ACC112 (cell line): ENCODE data around the gene EBPL.

Source experiments
- H2AFZ ChIP-seq: fragments of 200-600 bp; sonication (generic); one replicate; pipeline ENCODE4 v1.6.0; 2017; ENCODE audit warnings: antibody characterized with exemption, low read length; ENCODE audit not compliant: unreplicated experiment
- H3K27ac ChIP-seq: fragments of 200-600 bp; sonication (generic); 2 replicates; pipeline ENCODE4 v1.5.1; 2014; ENCODE audit warnings: low read depth, mild to moderate bottlenecking, antibody characterized with exemption, low read length, moderate library complexity
- H3K27me3 ChIP-seq: fragments of 200-600 bp; sonication (generic); 2 replicates; pipeline ENCODE4 v1.6.1; 2014; ENCODE audit warnings: mild to moderate bottlenecking, antibody characterized with exemption, low read length, moderate library complexity, mixed read lengths; ENCODE audit not compliant: insufficient read depth
- H3K36me3 ChIP-seq: fragments of 200-600 bp; sonication (generic); 2 replicates; pipeline ENCODE4 v1.6.1; 2016; ENCODE audit warnings: mild to moderate bottlenecking, antibody characterized with exemption, low read length, moderate library complexity, mixed read lengths; ENCODE audit not compliant: insufficient read depth
- H3K4me1 ChIP-seq: fragments of 200-600 bp; sonication (generic); one replicate; pipeline ENCODE4 v1.6.1; 2016; ENCODE audit warnings: low read length, mixed read lengths; ENCODE audit not compliant: insufficient read depth, unreplicated experiment, control insufficient read depth
- H3K4me3 ChIP-seq: fragments of 200-600 bp; sonication (generic); 2 replicates; pipeline ENCODE4 v1.5.1; 2014; ENCODE audit warnings: mild to moderate bottlenecking, low read depth, low read length
- H3K79me2 ChIP-seq: fragments of 200-600 bp; sonication (generic); one replicate; pipeline ENCODE4 v1.6.0; 2016; ENCODE audit warnings: low read length; ENCODE audit not compliant: control insufficient read depth, unreplicated experiment, insufficient read depth

The EBPL gene

GRCh38 chr13:49697468-49697867 is 6.2 kb upstream of the EBPL start:
- peaks cover 10% of the 10 kb centered on the region for H3K4me1 ChIP-seq
- H3K79me2 ChIP-seq, result no peaks in the 10 kb centered on the region
- H2AFZ ChIP-seq, result no peak overlapping the region
- no peak overlapping the region for H3K27ac ChIP-seq
- H3K4me3 ChIP-seq, result no peak overlapping the region
- no peaks in the 10 kb centered on the region for H3K27me3 ChIP-seq
- peaks cover 11% of the 10 kb centered on the region; the same call in 1 of the 2 replicates for H3K36me3 ChIP-seq

GRCh38 chr13:49694446-49694845 is 3.2 kb upstream of the EBPL start:
- H2AFZ ChIP-seq, result no peak overlapping the region
- no peaks in the 10 kb centered on the region for H3K27me3 ChIP-seq
- peaks cover 14% of the 10 kb centered on the region for H3K79me2 ChIP-seq
- H3K4me3 ChIP-seq, result no peak overlapping the region
- no peak overlapping the region for H3K27ac ChIP-seq
- H3K36me3 ChIP-seq, result no peaks in the 10 kb centered on the region
- H3K4me1 ChIP-seq, result peaks cover 14% of the 10 kb centered on the region

GRCh38 chr13:49693877-49694276 is 2.6 kb upstream of the EBPL start:
- H3K27me3 ChIP-seq, result no peaks in the 10 kb centered on the region
- H2AFZ ChIP-seq, result no peak overlapping the region
- peaks cover 14% of the 10 kb centered on the region for H3K4me1 ChIP-seq
- H3K79me2 ChIP-seq, result peaks cover 20% of the 10 kb centered on the region
- no peaks in the 10 kb centered on the region for H3K36me3 ChIP-seq
- H3K27ac ChIP-seq, result no peak overlapping the region
- no peak overlapping the region for H3K4me3 ChIP-seq

- Histone ChIP-seq H2AFZ (no peak overlapping the region), H3K4me3 (no peak overlapping the region), H3K4me1 (peaks cover 14% of the 10 kb centered on the region), H3K27me3 (no peaks in the 10 kb centered on the region), H3K79me2 (peaks cover 24% of the 10 kb centered on the region), H3K27ac (peak overlapping the region; percentile 60), H3K36me3 (no peaks in the 10 kb centered on the region)
These were observed 2.0 kb upstream of the EBPL start for GRCh38 chr13:49693191-49693733.

- H3K27ac ChIP-seq, result 0 out of 2 replicates have a peak overlapping the region, but pooled peaks have one; percentile 16
- no peaks in the 10 kb centered on the region for H3K27me3 ChIP-seq
- peaks cover 14% of the 10 kb centered on the region for H3K4me1 ChIP-seq
- H2AFZ ChIP-seq, result peak overlapping the region; percentile 78
- H3K79me2 ChIP-seq, result peaks cover 40% of the 10 kb centered on the region
- H3K4me3 ChIP-seq, result peak overlapping the region; percentile 84
- H3K36me3 ChIP-seq, result peaks cover 10% of the 10 kb centered on the region
These were observed 922 bp downstream of the EBPL start for GRCh38 chr13:49690133-49690994.

GRCh38 chr13:49683489-49683888 is 7.8 kb downstream of the EBPL start:
- H3K4me1 ChIP-seq, result no peaks in the 10 kb centered on the region
- no peak overlapping the region for H3K27ac ChIP-seq
- H2AFZ ChIP-seq, result no peak overlapping the region
- H3K36me3 ChIP-seq, result peaks cover 14% of the 10 kb centered on the region
- no peak overlapping the region for H3K4me3 ChIP-seq
- H3K79me2 ChIP-seq, result peaks cover 37% of the 10 kb centered on the region
- no peaks in the 10 kb centered on the region for H3K27me3 ChIP-seq

- Histone ChIP-seq H3K27me3 (no peaks in the 10 kb centered on the region), H3K36me3 (peaks cover 9% of the 10 kb centered on the region), H2AFZ (no peak overlapping the region), H3K79me2 (peaks cover 32% of the 10 kb centered on the region), H3K4me3 (no peak overlapping the region), H3K27ac (no peak overlapping the region), H3K4me1 (no peaks in the 10 kb centered on the region)
These were observed 9.3 kb downstream of the EBPL start for GRCh38 chr13:49681842-49682435.

GRCh38 chr13:49679246-49679645 is 12.0 kb downstream of the EBPL start:
- H3K27ac ChIP-seq, result no peak overlapping the region
- peaks cover 35% of the 10 kb centered on the region for H3K79me2 ChIP-seq
- no peak overlapping the region for H2AFZ ChIP-seq
- no peaks in the 10 kb centered on the region for H3K27me3 ChIP-seq
- no peak overlapping the region for H3K4me3 ChIP-seq
- peaks cover 9% of the 10 kb centered on the region for H3K36me3 ChIP-seq
- H3K4me1 ChIP-seq, result no peaks in the 10 kb centered on the region

GRCh38 chr13:49678191-49678914 is 12.9 kb downstream of the EBPL start:
- Histone ChIP-seq H2AFZ (no peak overlapping the region), H3K4me1 (no peaks in the 10 kb centered on the region), H3K27me3 (no peaks in the 10 kb centered on the region), H3K4me3 (no peak overlapping the region), H3K36me3 (peaks cover 9% of the 10 kb centered on the region), H3K79me2 (peaks cover 28% of the 10 kb centered on the region), H3K27ac (no peak overlapping the region)

- Histone ChIP-seq H3K27me3 (no peaks in the 10 kb centered on the region), H3K79me2 (peaks cover 17% of the 10 kb centered on the region), H3K4me3 (no peak overlapping the region), H2AFZ (no peak overlapping the region), H3K27ac (no peak overlapping the region), H3K4me1 (no peaks in the 10 kb centered on the region), H3K36me3 (peaks cover 9% of the 10 kb centered on the region)
These were observed 14.5 kb downstream of the EBPL start for GRCh38 chr13:49676581-49677298.
